Epithelial cell of proximal tubule (primary cell): ENCODE results near the gene STIMATE. TPM values are rescaled to one million over a fixed set of nuclear protein-coding genes. Genes with fewer than 3 reads are reported as not detected.
A peak's percentile ranks its signal among the peaks of the same experiment; 100 is the strongest.

Experiments
- DNase-seq: peaks from one replicate; pipeline ENCODE4 v3.0.0-alpha.2; 2011; ENCODE audit warnings: low read depth
- H3K4me3 ChIP-seq: 2 replicates; pipeline ENCODE4 v1.5.1; 2011; ENCODE audit warnings: low read depth, mild to moderate bottlenecking, low read length
- CTCF ChIP-seq: conservative IDR thresholded peaks from 2 replicates; pipeline ENCODE4 v1.5.1; 2012; ENCODE audit warnings: low read depth, mild to moderate bottlenecking, low read length
- total RNA-seq: library from RNA; depleted of rRNA; stranded (reverse); fragments of >200 nt; gene quantifications from 2 replicates; pipeline ENCODE4 v1.2.3, GENCODE V29; 2015

The STIMATE gene
- total RNA-seq, 1 donor from 2014 or later, result 7.7 TPM

- DNase-seq, result no peak
- no peak overlapping the region for H3K4me3 ChIP-seq
- TF ChIP-seq CTCF, result no peak
Observed at GRCh38 chr3:52895418-52895817, 1.9 kb downstream of the STIMATE start.

GRCh38 chr3:52894756-52895155, 2.6 kb downstream of the STIMATE start:
- no peak for TF ChIP-seq CTCF
- no peak for DNase-seq
- H3K4me3 ChIP-seq, result no peak overlapping the region

DNA sequence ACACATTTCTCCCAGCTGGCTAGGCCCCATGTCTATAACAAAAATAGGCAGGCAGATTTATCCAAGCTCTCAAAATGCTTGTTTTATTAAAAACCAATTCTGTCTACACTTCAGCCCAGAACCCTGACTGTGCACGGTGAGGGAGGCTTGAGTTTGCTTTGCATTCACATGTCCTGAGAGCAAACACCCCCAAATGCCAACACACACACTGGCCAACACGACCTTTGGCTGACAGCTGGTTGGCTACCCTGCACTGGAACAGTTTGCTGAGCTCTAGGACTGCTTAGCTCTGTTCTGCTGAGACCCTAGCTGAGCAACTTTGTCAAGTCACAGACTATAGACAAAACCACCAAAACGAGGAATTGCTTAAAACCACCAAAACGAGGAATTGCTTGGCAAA, 3.6 kb downstream of the STIMATE start:
- H3K4me3 ChIP-seq, result no peak overlapping the region
- no peak for TF ChIP-seq CTCF
- no peak for DNase-seq

DNA sequence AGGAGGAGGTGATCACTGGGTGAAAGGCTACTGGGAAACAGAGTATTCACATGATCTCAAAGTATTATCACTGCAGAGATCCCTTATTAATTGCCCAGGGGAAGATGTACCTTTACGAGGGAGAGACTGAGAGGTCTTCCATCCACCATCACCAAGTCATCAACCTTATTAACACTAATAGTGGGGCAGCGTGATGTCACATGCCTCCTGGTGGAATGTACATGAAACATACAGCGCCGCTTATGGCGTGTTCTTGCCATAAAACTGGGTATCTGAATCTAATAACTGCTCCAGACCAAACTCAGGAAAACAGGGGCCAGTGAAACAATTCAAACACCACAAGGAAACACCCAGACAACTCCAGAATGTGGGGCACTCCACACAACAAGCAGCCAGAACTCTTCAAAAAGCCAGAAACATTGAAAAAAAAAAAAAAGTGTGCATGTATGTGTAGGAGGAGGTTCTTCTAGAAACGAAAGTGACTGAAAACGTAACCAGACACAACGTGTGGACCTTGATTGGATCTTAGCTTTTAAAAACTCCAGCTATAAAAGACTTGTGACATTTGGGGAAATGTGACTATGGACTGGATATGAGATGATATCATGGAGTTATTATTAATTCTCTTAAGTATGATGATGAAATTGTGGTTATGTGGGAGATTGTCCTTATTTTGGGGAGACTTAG, 4.6 kb downstream of the STIMATE start:
- DNase-seq, result no peak
- H3K4me3 ChIP-seq, result no peak overlapping the region
- TF ChIP-seq CTCF, result peak; percentile 21

DNA sequence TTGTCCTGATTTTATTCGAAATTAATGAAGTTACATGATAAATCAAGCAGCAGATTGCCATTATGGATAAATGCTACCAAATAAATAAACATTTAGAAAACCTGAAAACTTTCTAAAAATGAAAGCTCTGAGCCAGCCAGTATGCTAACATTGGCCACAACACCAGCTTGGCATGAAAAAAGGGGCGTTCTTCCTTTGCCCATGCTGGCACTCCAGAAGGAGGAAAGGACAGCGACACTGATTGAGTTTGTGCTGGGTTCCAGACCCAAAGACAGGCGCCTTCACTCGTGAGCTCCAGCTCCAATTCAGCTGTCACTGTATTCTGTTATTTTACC, 5.1 kb downstream of the STIMATE start:
- no peak for TF ChIP-seq CTCF
- no peak for DNase-seq

GRCh38 chr3:52891615-52892081, 5.7 kb downstream of the STIMATE start:
- H3K4me3 ChIP-seq, result no peak overlapping the region
- peak; percentile 40 for DNase-seq
- no peak for TF ChIP-seq CTCF

More for the DNA sequence above, 5.1 kb downstream of the STIMATE start:
- no peak overlapping the region for H3K4me3 ChIP-seq

- no peak for DNase-seq
- H3K4me3 ChIP-seq, result peak overlapping the region; percentile 6
- no peak for TF ChIP-seq CTCF
Observed at GRCh38 chr3:52891164-52891563, 6.2 kb downstream of the STIMATE start.
